ENCODE measurements around the gene EPS8L3.
"Not testable (repeated sequence)": the region's sequence is repeated elsewhere in the genome, so short reads cannot be mapped to it uniquely, and the experiment has no call there.

EPS8L3 gene

DNA sequence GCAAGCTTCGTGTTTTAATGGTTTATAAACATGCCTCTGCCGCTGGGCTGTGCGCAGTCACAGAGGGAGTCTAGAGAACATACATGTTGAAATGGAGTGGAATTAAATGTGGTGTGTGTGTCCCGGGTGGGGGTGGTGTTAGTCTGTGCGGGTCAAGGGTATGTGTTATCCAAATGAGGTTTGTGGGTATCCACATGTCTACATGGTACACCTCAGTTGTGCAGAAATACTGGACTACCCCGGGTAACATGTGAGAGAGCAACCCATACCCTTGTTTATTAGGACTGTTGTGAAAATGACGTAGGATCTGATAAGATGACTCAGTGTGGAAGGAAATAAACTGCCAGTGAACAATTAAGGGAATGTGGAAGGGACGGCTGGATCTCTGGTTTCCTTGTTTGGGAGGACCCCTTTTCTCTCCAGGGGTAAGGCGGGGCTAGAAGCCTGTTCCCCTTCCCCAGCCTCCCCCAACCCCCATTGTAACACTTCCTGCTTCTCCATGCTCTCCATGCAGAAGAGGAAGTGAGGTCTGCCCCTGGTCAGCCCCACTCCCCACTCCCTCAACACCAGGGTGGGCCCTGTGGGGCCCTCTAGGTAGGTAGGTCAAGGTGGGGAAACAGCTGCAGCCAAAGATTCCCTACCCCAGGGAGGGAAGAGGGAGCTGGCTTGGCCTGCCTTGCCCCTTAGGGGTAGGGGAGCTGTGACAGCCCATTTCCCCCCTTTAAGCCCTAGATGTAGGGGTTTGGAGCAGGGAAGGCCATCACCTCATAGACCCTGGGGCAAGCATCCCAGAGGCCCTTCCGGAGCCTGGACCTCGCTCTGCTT, 690 bp downstream of the EPS8L3 start:
- no peak for DNase-seq

DNA sequence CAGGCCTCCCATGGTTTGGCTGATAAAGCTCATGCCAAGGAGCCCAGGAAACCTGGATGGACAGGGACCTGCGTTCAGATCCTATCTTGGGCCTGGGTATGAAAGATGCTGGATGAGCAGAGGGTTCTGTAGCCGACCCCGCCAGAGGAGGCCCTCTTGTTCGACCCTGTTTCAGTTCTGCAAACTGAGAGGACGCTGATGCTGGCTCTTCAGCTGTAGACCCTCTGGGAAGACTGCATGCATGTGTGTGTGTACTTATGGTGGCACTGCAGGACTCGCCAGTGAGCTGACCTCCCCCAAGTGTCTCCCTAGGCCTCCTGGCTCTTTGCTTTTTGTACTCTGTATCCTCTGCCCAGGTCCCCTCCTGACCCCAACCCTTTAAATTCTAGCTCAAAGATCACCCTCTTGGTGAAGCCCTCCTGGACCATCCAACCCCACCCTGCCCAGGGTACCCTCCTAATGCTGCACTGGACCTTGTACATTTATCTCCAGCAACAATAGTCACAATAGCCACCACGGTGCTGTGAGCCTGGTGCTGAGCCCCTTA, 1.6 kb downstream of the EPS8L3 start:
- no peak for DNase-seq

DNA sequence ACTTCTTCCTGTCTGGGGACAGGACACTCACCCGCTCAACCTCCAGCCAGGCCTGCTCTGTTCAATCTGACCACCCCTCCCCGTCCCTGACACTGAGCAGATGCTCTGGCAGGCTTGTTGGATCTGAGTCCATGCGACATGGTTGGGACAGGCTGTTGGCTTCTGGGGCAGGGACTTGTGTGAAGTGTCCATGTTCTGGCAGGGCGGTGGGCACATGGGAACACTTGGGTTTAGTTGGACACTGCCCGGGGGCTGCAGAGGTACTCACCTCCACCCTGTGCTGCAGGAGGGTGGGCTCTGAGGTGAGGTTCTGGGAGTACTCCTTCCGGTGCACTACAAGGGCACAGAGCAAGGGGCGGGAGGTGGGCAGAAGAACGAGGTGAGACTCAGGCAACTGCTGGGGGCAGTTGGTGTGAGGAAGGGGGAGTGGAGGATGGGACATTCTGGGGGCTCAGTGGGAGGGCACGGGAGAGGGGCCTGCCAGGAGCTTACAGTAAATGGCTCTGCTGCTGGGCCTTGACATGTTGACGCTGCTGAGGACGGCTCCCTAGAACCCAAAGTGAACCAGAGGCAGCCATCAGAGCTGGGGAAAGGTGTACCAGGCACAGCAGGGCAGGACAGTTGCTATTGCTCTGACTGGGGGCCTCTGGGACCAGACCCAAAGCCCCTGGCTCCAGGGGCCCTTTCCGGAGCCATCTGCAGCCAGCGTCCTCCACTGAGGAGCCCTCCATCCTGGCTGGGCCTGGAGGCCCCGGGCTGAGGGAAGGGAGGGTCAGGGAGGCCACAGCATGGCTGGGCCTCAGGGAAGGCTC, 2.3 kb downstream of the EPS8L3 start:
- DNase-seq: no peak

DNA sequence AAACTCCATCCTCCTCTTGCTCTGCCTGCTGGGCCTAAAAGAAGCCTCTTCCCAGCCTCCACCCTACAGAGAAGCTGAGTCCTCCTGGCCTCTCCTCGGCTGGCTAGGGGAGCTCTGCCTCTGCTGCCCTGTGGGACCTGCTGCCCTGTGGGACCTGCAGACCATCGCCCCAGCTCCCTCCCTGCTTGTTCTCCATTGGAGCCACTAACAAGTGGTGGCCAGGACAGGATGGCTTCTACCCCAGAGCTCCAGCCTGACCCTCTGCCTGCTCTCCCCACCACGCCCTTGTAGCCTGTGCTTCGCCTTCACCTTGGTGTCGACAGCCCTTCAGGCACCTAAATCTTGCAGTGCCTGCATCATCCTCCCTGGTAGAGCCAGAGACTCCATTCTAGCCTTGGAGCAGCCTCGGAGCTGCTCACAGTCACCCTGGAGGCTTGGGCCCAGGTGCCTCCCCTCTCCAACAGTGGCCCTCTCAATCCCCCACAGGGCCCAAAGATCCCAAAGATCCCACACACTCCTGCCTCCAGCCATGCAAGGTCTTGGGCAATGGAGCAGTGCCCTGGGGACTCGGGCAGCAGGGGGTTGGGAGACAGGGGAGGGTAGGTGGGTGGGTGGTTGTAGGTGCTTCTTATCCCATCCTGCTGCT, 3.0 kb downstream of the EPS8L3 start:
- no peak for DNase-seq

DNA sequence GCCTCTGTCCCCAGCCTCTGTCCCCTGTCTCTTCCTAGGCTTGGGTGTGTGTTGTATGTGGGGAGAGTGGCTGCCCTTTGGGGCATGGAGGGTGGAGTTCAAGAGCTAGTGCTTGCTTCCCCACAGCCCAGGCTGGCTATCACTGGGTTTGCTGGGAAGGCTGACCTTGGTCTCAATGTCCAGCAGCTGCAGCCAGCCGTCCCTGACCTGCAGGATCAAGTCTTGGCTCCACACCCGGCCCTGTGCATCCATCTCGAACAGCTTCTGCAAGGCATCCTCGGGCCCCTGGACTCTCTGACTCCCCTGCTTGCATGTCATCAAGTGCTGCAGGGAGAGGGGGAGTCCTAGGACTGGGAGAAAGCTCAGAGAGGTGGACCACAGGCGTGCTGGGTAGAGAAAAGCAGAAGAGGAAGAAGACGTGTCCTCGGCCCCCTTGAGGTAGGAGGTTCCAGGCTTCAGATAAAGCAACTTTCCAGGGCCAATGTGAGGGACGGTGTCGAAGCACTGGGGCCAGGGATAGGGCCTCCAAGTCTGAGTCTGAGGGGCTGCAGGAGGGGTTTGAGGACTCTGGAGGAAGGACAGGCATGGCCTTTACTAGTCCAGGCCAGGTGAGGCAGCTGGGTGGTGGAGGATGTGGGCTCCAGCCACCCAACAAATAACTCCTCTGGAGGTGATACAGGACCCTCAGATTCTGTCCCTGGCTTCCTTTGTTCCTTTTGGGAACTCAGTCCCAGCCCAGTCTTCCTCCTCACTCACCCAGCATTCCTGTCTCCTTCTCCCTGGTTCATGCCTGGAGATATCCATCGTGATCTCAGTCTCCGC, 4.0 kb downstream of the EPS8L3 start:
- no peak for DNase-seq

DNA sequence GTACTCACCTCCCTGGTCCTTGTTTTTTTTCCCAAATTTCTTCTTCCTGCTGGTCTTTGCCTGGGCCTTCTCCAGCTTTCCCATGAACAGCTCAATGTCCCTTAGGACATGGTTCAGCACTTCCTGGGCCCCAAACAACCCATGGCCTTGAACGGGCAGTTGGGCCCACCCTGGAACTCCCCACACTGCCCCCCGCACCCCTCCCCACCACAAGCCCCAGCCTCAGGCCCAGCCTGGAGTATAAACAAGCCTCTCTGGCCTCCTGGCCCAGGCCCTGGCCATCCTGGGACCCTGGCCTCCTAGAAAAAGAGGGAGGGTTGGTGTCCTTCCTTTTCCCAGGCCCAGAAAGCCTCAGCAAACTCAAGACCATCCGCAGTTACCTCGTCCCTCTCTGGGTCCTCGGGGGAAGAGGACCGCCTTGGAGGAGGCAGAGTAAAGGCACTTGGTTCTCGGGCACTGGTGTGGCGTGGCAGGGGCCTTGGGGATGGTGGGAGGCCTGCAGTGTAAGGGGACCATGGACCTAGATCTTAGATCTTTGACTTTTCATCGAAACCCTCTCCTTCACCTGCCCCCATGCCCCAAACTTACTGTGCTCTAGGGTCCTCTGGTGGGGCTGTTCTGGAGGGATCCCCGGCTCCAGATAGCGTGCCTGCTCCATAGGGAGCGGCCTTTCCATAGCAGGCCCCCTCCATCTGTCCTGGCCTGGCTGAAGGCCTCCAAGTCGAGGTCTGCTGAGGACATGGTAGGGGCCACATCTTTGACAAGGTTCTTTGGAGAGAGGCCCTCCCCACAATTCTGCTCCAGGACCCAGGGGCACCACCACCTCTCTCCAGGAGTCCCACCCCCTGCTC, 5.6 kb downstream of the EPS8L3 start:
- no peak for DNase-seq

DNA sequence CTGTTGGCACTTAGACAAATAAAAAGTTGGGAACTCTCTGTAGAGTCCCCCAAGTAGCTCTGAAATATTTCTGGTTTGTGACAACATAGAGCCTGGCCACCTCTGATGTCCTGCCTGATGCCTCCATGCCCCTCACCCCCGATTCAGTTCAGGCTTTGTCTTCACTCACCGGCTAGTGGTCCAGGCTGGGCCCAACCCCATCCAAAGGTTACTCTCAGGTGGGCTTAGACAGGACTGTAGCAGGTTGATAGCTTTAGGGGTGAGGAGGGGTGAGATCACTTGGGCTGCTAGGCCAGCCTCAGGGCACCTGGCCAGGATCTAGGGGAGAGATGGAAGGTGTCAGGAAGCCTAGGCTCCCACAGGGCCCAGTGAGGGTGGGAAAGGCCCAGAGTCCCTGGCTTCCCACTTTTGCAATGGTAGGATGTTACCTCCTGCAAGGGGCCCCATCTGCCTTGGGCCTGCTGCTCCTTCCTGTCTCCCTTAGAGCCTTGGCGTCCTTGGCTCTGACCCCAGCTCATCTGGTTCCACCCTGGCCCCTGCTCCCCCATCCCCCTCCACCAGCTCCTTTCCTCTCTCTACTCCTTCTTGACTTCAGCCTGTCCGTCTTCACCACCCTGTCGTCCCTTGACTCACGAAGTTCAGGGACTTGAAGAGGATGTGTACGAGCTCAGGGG, 6.7 kb downstream of the EPS8L3 start:
- DNase-seq: no peak

DNA sequence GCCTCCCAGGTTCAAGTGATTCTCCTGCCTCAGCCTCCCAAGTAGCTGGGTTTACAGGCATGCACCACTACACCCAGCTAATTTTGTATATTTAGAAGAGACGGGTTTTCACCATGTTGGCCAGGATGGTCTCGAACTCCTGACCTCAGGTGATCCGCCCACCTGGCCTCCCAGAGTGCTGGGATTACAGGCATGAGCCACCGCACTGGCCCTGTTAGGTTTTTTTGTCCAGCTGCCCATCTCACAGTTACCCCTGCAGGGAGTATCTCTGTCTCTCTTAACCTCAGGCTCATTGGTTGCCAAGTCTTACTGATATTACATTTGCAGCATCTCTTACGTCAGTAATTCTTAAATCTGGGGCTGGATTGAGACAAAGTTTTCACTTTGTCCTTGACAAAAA, 7.4 kb downstream of the EPS8L3 start:
- DNase-seq: not testable (repeated sequence)

DNA sequence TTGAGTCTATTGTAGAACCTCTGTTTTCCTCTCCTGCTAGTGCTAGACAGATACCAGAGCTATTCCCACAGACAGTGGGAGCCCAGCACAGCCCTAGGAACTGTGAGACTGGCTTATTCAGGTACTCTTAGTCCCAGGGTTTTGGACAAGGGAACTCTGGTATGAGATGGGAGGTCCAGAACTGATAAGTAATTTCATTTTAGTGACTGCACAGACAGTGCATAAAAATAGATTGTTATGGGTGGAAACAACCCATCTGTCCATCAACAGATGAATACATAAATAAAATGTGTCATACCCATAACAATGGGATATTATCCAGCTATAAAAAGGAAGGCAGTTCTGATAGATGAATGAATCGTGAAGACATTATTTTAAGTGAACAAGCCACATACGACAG, 9.0 kb downstream of the EPS8L3 start:
- no peak for DNase-seq

DNA sequence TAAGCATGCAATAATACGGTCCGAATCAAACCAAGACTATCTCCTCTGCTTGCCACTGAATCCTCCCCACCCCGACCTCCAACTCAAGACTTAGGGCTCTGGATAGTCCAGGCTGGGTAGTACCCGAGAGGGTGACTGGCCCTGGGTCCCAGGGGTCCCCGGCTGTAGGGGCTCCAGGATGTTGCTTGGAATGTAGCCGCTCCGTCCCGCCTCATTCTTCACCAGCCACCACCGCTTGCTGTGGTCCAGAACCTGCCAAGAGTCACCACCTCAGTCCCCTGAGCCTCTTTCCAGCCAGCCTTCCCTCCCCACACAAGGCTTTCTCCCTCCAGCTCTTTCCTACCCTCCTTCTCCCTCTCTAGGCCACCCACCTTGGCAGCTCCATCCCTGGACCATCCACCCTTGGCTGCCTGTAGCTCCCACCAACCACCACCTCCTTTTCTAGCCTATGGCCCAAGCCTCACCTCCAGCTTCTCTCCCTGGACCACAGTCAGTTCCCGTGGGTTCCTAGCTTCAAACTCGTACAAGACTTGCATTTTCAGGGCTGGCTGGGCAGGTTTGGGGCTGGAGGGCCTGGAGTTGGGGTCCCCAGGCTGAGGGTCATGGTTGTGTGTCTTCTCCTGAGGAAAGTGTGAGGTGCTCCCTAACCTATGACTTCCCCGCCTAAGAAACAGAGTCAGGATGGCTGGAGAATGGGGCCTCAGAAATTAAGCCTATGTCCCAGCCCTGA, 12.0 kb downstream of the EPS8L3 start:
- DNase-seq: no peak

DNA sequence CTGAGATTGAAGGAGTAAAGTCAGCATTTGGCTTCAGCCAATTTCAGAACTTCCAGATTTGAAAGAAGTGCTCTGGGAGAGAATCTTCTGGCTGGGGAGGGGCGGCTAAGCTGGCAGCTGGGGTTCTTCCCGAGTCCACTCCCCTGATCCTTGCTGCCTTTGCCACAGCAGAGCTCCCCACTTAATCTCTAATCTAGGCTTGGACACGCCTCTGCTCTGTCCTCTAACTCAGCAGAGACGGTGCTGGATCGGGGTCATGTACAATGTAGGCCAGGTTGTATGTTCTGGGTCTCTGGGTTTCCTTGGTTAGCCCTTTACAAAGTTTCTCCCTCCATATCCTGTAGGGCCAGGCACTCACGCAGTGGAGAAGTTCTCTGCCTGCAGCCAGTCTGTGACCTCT, 12.8 kb downstream of the EPS8L3 start:
- no peak for DNase-seq

DNA sequence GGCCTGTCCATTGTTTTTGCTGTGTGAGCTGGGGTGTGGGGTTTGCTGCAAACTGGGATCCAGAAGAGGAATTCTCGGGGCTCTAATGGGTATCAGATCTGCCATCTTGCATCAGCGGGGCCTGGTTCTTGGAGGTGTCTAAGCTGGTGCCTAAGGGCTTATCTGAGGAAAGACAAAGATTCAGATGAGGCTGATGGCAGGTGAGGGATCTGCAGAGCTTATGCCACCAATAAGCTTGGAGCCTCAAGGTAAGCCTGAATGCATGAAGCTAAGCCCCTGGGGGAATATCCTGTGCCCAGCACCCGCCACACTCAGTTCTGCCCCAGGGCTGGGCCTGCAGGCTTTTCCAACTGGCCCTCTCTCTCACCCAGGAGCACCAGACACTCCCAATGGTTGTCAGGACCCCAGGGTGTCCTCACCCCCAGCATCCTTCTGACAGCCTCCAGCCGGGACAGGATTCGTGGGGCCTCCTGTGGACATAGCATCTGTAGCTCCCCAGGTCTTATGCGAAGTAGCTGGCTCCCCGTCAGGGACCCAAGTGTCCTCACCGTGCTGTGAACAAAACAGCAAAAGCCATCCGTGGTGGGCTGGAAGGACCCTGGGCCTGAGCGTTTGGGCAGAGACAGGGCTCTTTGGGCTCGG, 13.4 kb downstream of the EPS8L3 start:
- DNase-seq: no peak

DNA sequence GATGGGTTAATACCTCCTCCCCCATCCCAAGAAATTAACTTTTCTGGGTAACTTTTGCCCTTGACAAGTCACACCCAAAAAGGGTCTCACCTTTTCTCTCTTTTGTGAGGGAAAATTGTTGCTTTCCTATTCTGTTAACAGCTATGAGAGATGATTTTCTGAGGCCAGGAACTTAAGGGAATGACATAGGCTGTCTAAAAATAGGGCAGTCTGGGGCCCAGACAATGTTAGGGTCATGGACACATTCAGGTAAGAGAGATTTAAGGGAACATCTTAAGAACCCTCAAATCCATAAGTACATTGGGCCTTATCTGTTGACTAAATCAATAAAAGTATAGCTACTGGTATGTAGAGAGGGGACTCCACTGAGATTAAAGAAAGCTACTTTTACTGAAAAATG, 14.5 kb downstream of the EPS8L3 start:
- DNase-seq: no peak

DNA sequence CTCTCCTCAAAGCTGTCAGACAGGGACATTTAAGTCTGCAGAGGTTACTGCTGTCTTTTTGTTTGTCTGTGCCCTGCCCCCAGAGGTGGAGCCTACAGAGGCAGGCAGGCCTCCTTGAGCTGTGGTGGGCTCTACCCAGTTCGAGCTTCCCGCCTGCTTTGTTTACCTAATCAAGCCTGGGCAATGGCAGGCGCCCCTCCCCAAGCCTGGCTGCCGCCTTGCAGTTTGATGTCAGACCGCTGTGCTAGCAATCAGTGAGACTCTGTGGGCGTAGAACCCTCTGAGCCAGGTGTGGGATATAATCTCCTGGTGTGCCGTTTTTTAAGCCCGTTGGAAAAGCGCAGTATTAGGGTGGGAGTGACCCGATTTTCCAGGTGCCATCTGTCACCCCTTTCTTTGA, 15.4 kb downstream of the EPS8L3 start:
- not testable (repeated sequence) for DNase-seq

DNA sequence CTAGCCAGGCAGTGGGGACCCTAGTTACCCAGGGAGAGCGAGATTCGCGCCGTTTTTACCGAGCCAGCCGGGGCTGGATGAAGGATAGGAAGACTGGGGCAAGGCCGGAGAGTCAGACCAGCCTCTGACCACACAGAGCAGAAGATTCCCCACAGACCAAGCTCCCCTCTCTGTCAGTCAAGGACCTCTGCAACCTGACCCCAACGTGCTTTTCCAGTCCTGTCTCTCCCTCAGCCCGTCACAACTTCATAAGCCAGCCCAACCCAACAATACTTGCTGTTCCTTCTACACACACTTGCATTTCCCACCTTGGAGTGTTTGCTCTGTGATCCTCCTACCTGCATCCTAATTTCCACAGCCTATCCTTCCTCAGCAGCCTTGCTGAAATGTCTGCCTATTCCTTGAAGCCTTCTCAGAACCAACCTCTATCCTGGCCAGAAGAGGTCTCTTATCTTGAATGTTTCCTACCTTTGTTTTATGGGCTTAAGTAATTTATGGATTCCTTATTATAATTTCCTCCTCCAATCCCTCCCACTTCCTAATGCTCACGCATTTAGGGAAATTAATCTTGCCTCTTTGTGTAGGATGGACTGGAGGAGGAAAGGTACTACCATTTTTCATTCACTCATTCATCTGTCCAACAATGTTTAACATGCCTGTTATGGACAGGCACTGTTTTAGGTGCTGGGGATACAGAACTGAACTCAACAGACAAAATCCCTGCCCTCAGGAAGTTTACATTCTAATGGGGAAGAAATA, 22.9 kb downstream of the EPS8L3 start, which contains the start of gene GSTM3:
GSTM3 (minus strand) TSS at position 424 of the 759 bp plus-strand sequence. CDS start 751 bp downstream, outside the sequence.
- DNase-seq: no peak

DNA sequence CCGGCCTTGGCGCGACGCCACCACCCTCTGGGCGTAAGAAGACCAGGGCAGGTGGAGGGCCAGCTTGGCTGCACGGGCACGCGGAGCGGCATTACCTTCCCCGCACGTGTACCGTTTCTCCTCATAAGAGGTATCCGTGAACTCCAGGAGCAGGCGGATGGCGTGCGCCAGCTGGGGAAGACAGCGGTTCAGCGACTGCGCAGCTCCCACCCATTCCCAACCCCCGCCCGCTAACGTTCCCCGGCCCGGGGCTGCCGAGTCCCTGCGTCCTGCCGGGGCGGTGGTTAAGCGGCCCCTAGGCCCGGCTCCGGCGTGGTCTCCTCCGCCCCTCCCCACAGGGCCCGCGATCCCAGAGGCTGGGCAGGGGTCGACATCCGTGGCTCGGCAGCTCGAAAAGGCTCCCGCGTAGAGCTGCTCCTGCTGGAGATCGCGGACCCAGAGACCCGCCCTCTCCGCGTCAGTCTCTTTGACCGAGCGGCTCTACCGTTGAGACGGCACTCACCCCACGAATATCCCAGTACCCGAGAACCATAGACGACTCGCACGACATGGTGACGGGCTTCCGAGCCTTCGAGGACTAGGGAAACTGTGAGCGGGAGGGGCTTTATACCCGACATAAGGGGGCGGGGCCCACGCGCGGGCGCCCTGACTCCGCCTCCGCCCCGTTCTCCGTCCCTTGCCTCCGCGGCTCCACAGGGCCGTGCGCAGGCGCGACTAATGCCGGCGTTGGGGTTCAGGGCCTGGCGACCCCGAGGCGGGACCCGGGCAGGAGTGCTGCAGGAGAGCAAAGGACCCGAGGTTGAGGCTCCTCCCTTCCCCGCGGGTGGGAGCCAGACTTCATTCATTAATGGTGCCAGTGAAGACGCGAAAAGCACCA, 23.7 kb downstream of the EPS8L3 start:
- DNase-seq: peak; percentile 82

DNA sequence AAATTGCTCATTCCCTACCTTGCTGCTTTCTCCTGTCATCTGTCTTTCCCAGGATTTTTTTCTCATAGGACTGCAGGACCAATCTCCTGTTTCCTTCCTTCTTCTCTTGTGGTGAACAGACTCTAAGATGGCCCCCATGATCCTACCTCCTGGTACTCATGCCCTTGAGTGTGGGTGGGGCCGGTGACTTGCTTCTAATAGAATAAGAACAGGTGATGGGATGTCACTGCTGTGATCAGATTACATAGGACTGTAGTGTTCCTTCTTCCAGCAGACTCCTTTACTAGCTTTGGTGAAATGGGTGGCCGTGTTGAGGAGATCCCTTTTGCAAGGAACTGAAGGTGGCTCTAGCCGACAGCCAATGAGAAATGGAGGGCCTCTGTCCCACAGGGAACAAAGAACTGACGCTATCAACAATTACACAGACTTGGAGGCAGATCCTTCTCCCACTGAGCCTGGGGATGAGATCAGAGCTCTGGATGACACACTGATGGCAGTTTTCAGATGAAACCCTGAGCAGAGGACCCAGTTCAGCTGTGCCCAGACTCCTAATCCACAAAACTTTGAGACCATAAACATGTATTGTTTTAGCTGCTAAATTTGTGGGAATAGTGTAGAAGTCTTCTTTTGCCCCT, 30.4 kb downstream of the EPS8L3 start:
- no peak for DNase-seq

Measured in NCI-H2107 (cell line).